Body of pancreas (tissue), 4 donors: Measurements from ENCODE around the gene ADK.

Source experiments
- CTCF ChIP-seq, 7 experiments: fragments of 450-650 bp in 4 of 7; fragments of 200-600 bp in 3 of 7; sonication (generic) in 3 of 7; IDR thresholded peaks; one replicate each; pipeline ENCODE4 v1.5.1; 2016 to 2019; ENCODE audit warnings: antibody characterized with exemption in 7 of 7
- POLR2A ChIP-seq, 3 donors: fragments of 450-650 bp; IDR thresholded peaks; one replicate each; pipeline ENCODE4 v1.6.1; 2016; ENCODE audit warnings: antibody characterized with exemption in 3 of 3, mild to moderate bottlenecking in 2 of 3

- TF ChIP-seq CTCF (IDR thresholded peaks at IDR 0.05) (no peak), POLR2A (IDR thresholded peaks at IDR 0.05) (no peak)
Measured at GRCh38 chr10:74381291-74381853, 230.4 kb downstream of the ADK start.
